Measurements from ENCODE around the gene INSYN2A.

DNA sequence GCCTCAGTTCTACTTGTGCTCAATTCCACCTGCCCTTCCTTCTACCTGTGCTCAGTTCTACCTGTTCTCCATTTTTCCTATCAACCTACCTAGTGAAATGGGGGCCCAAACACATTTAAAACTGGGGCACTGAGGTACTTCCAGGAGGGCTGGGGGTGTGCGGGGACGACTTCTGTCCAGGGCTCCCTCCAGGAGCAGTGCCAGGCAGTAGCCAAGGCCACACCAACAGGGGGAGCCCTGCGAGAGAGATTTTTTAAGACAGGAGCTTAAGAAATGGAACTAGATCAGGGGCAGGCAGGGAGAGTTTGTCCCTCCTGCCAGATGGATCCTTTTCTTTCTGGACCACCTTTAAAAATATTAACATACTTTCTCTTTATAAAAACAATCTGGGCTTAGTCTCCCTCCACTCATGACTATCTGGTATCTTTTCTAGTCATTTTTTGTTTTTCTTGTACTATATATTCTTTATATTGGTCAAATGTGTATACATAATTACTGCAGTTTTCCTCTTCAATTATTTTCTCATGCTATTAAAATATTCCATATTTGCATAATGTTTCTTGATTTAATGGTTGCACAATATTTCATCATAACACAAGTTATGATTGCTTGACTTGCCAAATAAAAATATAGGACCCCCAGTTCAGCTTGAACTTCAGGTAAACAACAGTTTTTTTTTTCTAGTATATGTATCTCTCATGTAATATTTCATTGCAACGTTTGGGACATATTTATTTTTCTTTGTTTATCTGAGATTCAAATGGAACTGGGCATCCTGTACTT, 47.3 kb upstream of the INSYN2A start:
- TF ChIP-seq, protein P1, sequence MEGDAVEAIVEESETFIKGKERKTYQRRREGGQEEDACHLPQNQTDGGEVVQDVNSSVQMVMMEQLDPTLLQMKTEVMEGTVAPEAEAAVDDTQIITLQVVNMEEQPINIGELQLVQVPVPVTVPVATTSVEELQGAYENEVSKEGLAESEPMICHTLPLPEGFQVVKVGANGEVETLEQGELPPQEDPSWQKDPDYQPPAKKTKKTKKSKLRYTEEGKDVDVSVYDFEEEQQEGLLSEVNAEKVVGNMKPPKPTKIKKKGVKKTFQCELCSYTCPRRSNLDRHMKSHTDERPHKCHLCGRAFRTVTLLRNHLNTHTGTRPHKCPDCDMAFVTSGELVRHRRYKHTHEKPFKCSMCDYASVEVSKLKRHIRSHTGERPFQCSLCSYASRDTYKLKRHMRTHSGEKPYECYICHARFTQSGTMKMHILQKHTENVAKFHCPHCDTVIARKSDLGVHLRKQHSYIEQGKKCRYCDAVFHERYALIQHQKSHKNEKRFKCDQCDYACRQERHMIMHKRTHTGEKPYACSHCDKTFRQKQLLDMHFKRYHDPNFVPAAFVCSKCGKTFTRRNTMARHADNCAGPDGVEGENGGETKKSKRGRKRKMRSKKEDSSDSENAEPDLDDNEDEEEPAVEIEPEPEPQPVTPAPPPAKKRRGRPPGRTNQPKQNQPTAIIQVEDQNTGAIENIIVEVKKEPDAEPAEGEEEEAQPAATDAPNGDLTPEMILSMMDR (IDR thresholded peaks at IDR 0.05 in 8 of 11, conservative IDR thresholded peaks at IDR 0.05 in 3 of 11), result peak in 6 of 11 experiments; percentile 6 to 55 (median 48)
- TF ChIP-seq POLR2A (IDR thresholded peaks at IDR 0.05), result no peak
- no peak for TF ChIP-seq POLR2AphosphoS5 (IDR thresholded peaks at IDR 0.05)
